ENCODE data around the gene SEC24C.
A peak's percentile ranks its signal among the peaks of the same experiment; 100 is the strongest.

SEC24C gene

DNA sequence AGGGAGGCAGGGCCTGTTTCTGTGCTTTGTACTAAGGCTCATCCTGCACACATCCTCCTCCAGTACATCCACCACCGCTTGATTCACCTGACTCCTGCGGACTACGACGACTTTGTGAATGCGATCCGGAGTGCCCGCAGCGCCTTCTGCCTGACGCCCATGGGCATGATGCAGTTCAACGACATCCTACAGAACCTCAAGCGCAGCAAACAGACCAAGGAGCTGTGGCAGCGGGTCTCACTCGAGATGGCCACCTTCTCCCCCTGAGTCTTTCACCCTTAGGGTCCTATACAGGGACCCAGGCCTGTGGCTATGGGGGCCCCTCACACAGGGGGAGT is 57.0 kb downstream of the SEC24C start:
- Mint-ChIP-seq H3K27me3 (ENCODE audit: low read depth, poor library complexity) (no peaks in the 10 kb centered on the region), H3K36me3 (ENCODE audit: low read depth) (peaks cover 43% of the 10 kb centered on the region), H3K4me1 (no peaks in the 10 kb centered on the region), H3K9me3 (no peaks in the 10 kb centered on the region), H3K4me3 (no peak overlapping the region), H3K27ac (no peak overlapping the region)
- TF ChIP-seq, protein P1, sequence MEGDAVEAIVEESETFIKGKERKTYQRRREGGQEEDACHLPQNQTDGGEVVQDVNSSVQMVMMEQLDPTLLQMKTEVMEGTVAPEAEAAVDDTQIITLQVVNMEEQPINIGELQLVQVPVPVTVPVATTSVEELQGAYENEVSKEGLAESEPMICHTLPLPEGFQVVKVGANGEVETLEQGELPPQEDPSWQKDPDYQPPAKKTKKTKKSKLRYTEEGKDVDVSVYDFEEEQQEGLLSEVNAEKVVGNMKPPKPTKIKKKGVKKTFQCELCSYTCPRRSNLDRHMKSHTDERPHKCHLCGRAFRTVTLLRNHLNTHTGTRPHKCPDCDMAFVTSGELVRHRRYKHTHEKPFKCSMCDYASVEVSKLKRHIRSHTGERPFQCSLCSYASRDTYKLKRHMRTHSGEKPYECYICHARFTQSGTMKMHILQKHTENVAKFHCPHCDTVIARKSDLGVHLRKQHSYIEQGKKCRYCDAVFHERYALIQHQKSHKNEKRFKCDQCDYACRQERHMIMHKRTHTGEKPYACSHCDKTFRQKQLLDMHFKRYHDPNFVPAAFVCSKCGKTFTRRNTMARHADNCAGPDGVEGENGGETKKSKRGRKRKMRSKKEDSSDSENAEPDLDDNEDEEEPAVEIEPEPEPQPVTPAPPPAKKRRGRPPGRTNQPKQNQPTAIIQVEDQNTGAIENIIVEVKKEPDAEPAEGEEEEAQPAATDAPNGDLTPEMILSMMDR (IDR thresholded peaks at IDR 0.05), result no peak
- no peak for DNase-seq

DNA sequence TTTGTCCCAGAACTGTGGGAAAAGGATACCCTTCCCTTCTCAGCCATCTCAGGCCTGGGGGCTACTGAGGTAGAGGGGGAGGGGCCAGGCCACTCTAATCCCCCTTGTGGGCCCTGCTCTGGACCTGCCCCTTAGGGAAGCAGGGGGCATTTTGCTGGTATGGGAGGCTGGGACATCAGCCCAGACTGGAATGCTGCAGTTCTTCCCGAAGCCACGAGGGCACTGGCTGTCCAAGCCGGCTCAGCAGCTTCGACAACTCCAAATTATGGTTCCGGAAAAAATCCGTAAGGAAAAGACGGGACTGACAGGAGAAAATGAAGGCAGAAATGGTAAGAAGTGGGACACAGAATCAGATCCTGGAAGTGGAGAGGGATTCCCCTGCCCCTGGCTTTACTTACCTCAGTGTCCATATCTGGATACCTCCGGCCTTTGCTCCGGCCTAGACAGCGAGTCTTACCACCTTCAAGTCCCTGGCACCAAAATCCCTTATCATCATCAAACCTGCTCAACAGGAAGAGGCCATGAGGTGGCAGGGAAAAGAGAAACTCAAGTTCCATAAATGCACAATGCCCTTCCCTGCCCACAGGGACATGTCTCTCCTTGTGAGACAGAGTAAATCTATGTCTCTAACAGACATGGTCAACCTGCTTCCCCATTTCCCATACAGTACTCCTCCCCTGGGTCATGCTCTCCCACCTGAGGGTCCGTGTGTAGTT is 58.3 kb downstream of the SEC24C start:
- Mint-ChIP-seq H3K4me3 (no peak overlapping the region), H3K36me3 (ENCODE audit: low read depth) (peaks cover 46% of the 10 kb centered on the region), H3K9me3 (no peaks in the 10 kb centered on the region), H3K4me1 (no peaks in the 10 kb centered on the region), H3K27me3 (ENCODE audit: low read depth, poor library complexity) (no peaks in the 10 kb centered on the region), H3K27ac (peak overlapping the region; percentile 27)
- DNase-seq, result no peak
- TF ChIP-seq, protein P1 (IDR thresholded peaks at IDR 0.05), result no peak

DNA sequence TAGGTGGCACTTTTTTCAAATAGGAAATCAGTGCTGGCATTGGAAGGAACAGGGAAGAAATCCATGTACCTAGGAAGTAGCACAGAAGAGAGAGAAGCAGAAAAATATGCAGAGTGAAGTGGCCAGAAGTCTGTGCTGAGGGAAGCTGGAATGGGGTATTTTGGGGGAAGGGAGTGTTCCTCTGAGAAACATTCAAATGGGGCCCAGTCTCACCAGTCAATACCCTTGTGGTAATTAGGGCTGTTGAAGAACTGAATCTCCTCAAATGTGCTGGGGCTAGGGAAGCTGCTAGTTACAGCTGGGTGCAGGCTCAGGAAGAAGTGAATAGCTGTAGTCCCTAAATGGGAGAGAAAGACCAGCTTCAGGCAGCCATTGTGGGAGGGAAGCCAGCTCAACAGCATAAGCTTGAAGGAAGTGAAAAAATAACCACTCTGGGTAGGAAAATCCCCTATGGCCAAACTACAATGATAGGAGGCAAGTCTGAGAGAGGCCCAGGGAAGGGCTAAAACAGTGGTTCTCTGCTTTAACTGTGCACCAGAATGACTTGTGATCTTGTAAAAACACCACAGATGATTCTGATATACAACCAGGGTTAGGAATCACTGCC is 59.6 kb downstream of the SEC24C start:
- no peaks in the 10 kb centered on the region for H3K27me3 Mint-ChIP-seq (ENCODE audit: low read depth, poor library complexity)
- no peak for DNase-seq
- H3K36me3 Mint-ChIP-seq (ENCODE audit: low read depth), result peaks cover 49% of the 10 kb centered on the region
- peaks cover under 1% of the 10 kb centered on the region for H3K4me1 Mint-ChIP-seq
- TF ChIP-seq, protein P1 (IDR thresholded peaks at IDR 0.05), result no peak
- H3K9me3 Mint-ChIP-seq, result no peaks in the 10 kb centered on the region
- peak overlapping the region; percentile 56 for H3K27ac Mint-ChIP-seq
- H3K4me3 Mint-ChIP-seq, result no peak overlapping the region

DNA sequence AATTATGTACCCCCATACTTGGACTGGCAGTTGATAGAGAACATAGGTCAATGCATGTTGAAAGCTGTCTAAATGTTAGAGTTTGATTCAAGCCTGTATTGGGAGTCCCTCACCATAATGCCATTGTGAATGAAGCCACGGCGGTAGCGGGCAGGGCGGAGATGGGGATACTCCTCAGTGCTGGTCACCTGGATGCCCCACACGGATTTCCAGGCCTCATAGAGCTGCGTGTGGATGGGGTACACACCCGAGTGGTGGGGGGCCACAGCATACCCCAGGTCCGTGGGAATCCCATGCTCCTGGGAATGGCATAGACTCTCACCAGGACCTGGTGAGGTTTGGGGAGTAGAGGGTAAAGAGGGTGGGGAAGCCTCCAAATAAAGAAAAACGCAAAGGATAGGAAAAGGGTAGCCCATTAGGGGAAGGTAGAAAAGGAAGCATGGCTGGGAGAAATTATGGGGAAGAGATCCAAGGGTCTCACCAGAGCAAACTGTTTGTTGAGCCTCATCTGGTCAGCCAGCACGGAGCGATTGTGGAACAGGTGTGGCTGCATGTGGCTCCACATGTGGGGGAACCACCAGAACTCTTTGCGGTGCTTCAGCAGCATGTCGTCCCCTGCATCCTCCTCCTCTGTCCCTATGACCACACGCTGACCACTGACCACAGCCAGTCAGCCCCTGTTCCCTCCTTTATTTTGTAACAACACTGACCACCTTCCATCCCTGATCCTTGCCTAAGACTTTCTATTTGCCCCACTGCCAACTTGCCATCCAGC is 62.2 kb downstream of the SEC24C start:
- Mint-ChIP-seq H3K36me3 (ENCODE audit: low read depth) (peaks cover 56% of the 10 kb centered on the region), H3K27me3 (ENCODE audit: low read depth, poor library complexity) (no peaks in the 10 kb centered on the region), H3K27ac (peak overlapping the region; percentile 16), H3K9me3 (no peaks in the 10 kb centered on the region), H3K4me1 (peaks cover 18% of the 10 kb centered on the region), H3K4me3 (peak overlapping the region; percentile 19)
- TF ChIP-seq, protein P1 (IDR thresholded peaks at IDR 0.05), result no peak
- no peak for DNase-seq

DNA sequence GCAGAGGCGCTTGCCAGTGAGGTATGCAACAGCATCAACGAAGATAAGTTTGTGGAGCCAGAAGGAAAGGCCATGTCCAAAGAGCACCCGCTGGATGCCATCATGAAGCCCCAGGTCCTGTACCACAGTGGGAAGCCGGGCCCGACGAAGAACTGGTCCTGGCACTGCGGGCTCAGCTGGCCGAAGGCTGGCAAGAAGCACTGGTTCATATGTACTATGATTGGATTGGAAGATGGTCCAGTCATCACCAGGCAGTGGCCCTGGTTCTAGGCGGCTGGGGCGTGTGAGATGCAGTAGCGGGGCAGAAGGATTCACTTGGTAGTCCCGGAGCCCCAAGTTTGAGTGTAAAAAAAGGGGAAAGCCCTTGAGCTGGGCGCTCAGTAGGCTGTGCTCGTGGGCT is 63.3 kb downstream of the SEC24C start:
- TF ChIP-seq, protein P1 (IDR thresholded peaks at IDR 0.05), result no peak
- Mint-ChIP-seq H3K27ac (no peak overlapping the region), H3K27me3 (ENCODE audit: low read depth, poor library complexity) (no peaks in the 10 kb centered on the region), H3K4me1 (peaks cover 20% of the 10 kb centered on the region), H3K9me3 (no peaks in the 10 kb centered on the region), H3K4me3 (no peak overlapping the region), H3K36me3 (ENCODE audit: low read depth) (peaks cover 56% of the 10 kb centered on the region)
- DNase-seq, result no peak
